PC-3 (cell line): ENCODE data around the gene ZNF488. TPM values are rescaled to one million over a fixed set of nuclear protein-coding genes. Genes with fewer than 3 reads are reported as not detected.

Experiments used
- ATAC-seq: fragments of 200-7000 bp; cut with Tn5 transposase; 2 replicates; pipeline ENCODE4 v1.9.1; 2020; ENCODE audit warnings: mild to moderate bottlenecking, moderate library complexity
- BruUV-seq: library from RNA; stranded (reverse); fragments of 400-500 nt; replicated peaks from 2 replicates; lab custom pipeline; 2021; lab: Mats Ljungman, UMichigan
- CTCF ChIA-PET: fragments of 300-600 bp; sonication (Branson Sonifier 250); formaldehyde crosslinking; loops from one replicate; lab custom pipeline; 2022; ENCODE audit warnings: antibody characterized with exemption; lab: Charles Lee
- POLR2A ChIA-PET: fragments of 300-600 bp; sonication (Branson Sonifier 250); formaldehyde crosslinking; loops from one replicate; lab custom pipeline; 2022; ENCODE audit warnings: antibody characterized with exemption; ENCODE audit not compliant: unreplicated experiment; lab: Charles Lee
- DNase-seq: peaks from one replicate; pipeline ENCODE4 v3.0.0-alpha.2; 2015
- H2AFZ ChIP-seq: fragments of 300-600 bp; sonication (generic); 2 replicates; pipeline ENCODE4 v1.6.0; 2016; ENCODE audit warnings: antibody characterized with exemption, low read length
- H3F3A ChIP-seq: fragments of 300-600 bp; sonication (generic); one replicate; pipeline ENCODE4 v1.6.0; 2017; ENCODE audit warnings: antibody characterized with exemption, low read length, control low read depth, mild to moderate bottlenecking; ENCODE audit not compliant: unreplicated experiment
- H3K27ac ChIP-seq: fragments of 300-600 bp; sonication (generic); 2 replicates; pipeline ENCODE4 v1.5.1; 2016; ENCODE audit warnings: mild to moderate bottlenecking, low read length
- H3K27me3 ChIP-seq: fragments of 300-600 bp; sonication (generic); 2 replicates; pipeline ENCODE4 v1.6.1; 2016; ENCODE audit warnings: low read length, mixed read lengths
- H3K36me3 ChIP-seq: fragments of 300-600 bp; sonication (generic); 2 replicates; pipeline ENCODE4 v1.6.1; 2016; ENCODE audit warnings: low read depth, mixed run types, low read length, mixed read lengths
- H3K4me1 ChIP-seq: fragments of 300-600 bp; sonication (generic); 2 replicates; pipeline ENCODE4 v1.5.1; 2016; ENCODE audit warnings: low read length; ENCODE audit not compliant: insufficient read depth
- H3K4me2 ChIP-seq: fragments of 300-600 bp; sonication (generic); 2 replicates; pipeline ENCODE4 v1.6.0; 2016; ENCODE audit warnings: low read length
- H3K4me3 ChIP-seq: fragments of 300-600 bp; sonication (generic); 2 replicates; pipeline ENCODE4 v1.5.1; 2016; ENCODE audit warnings: mild to moderate bottlenecking, low read length, mixed read lengths
- H3K79me2 ChIP-seq: fragments of 300-600 bp; sonication (generic); 2 replicates; pipeline ENCODE4 v1.6.1; 2017; ENCODE audit warnings: low read length, mixed read lengths
- H3K9ac ChIP-seq: fragments of 300-600 bp; sonication (generic); 2 replicates; pipeline ENCODE4 v1.6.0; 2016; ENCODE audit warnings: mild to moderate bottlenecking, low read length
- H3K9me2 ChIP-seq: fragments of 300-600 bp; sonication (generic); replicated peaks from 2 replicates; pipeline ENCODE4 v1.6.1; 2016; ENCODE audit warnings: mixed run types, low read length, mixed read lengths
- H3K9me3 ChIP-seq: fragments of 300-600 bp; sonication (generic); 2 replicates; pipeline ENCODE4 v1.6.1; 2016; ENCODE audit warnings: low read length, mixed read lengths
- H4K20me1 ChIP-seq: fragments of 300-600 bp; sonication (generic); 2 replicates; pipeline ENCODE4 v1.6.1; 2016; ENCODE audit warnings: low read length, mixed read lengths
- EZH2 ChIP-seq: fragments of 300-600 bp; sonication (generic); IDR thresholded peaks from one replicate; pipeline ENCODE4 v1.6.1; 2017; ENCODE audit warnings: antibody characterized with exemption, mild to moderate bottlenecking, low read length; ENCODE audit not compliant: unreplicated experiment
- EZH2phosphoT487 ChIP-seq: fragments of 300-600 bp; sonication (generic); IDR thresholded peaks from 2 replicates; pipeline ENCODE4 v1.6.1; 2018; ENCODE audit warnings: mild to moderate bottlenecking, antibody characterized with exemption, low read length, borderline replicate concordance
- intact Hi-C: fragments of 100-400 bp; cut with micrococcal nuclease; formaldehyde crosslinking; loops from 2 replicates; pipeline ENCODE4 v1.9.0; 2023
- total RNA-seq: library from RNA; depleted of rRNA; stranded (reverse); fragments of >200 nt; gene quantifications from 2 replicates; pipeline ENCODE4 v1.2.3, GENCODE V29; 2014
- TF ChIP-seq, protein P1 (sequence below): fragments of 300-600 bp; sonication (generic); conservative IDR thresholded peaks from 2 replicates; pipeline ENCODE4 v1.5.1; 2017; ENCODE audit warnings: antibody characterized with exemption, low read depth, mild to moderate bottlenecking, low read length

ZNF488 gene
- total RNA-seq, 1 experiment from 2014 or later = 1.7 TPM

DNA sequence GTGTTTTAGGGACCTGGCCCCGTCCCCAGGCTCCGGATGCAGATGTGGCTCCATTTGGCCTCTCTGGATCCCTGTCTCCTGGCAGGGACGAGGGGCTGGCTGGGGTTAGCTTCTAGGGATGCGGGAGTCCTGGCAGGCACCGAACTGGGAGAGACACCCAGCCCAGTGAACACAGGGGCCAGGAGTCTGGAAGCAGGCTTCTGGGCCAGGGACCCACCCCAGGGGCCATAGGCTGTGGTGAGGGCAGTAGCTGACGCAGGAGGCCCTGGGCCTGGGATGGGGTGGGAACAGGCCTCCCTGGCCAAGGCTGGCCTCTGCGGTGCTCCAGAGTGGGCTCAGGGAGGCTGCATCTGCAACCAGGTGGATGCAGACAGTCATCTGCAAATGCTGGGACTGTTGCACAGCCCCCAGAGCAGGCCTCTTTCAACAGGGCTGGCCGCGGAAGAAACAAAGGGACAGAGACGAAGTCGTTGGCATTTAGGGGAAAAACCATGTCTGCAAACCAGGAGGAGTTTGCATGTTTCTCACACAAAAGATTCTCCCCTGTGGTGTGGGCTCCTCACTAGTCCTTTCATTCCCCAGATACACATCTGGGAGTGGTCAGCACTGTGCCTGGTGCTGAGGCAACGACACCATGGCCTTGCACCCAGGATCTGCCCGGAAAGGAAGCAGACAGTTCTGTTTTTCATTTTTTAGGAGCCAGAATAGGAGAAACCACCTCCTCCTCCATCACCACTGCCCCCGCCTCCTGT, 36.4 kb upstream of the ZNF488 start:
- H3K9ac ChIP-seq = peak overlapping the region; percentile 70
- ChIA-PET CTCF (no interaction called here), POLR2A (no interaction called here)
- H3K4me3 ChIP-seq = no peak overlapping the region
- intact Hi-C loops = no loop called here
- H4K20me1 ChIP-seq = no peaks in the 10 kb centered on the region
- H3K9me3 ChIP-seq = no peaks in the 10 kb centered on the region
- no peak for ATAC-seq
- peaks cover 31% of the 10 kb centered on the region for H3K4me1 ChIP-seq
- no peak overlapping the region for H2AFZ ChIP-seq
- no TSS peak for BruUV-seq
- H3K4me2 ChIP-seq = peak overlapping the region; percentile 68
- H3K27ac ChIP-seq = peak overlapping the region; percentile 89
- H3K9me2 ChIP-seq = no peaks in the 10 kb centered on the region
- no peaks in the 10 kb centered on the region for H3K27me3 ChIP-seq
- DNase-seq = no peak
- TF ChIP-seq EZH2phosphoT487 (no peak), EZH2 (no peak)
- TF ChIP-seq, protein P1, sequence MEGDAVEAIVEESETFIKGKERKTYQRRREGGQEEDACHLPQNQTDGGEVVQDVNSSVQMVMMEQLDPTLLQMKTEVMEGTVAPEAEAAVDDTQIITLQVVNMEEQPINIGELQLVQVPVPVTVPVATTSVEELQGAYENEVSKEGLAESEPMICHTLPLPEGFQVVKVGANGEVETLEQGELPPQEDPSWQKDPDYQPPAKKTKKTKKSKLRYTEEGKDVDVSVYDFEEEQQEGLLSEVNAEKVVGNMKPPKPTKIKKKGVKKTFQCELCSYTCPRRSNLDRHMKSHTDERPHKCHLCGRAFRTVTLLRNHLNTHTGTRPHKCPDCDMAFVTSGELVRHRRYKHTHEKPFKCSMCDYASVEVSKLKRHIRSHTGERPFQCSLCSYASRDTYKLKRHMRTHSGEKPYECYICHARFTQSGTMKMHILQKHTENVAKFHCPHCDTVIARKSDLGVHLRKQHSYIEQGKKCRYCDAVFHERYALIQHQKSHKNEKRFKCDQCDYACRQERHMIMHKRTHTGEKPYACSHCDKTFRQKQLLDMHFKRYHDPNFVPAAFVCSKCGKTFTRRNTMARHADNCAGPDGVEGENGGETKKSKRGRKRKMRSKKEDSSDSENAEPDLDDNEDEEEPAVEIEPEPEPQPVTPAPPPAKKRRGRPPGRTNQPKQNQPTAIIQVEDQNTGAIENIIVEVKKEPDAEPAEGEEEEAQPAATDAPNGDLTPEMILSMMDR = no peak
- H3K79me2 ChIP-seq = no peaks in the 10 kb centered on the region
- no peaks in the 10 kb centered on the region for H3F3A ChIP-seq
- no peaks in the 10 kb centered on the region for H3K36me3 ChIP-seq

DNA sequence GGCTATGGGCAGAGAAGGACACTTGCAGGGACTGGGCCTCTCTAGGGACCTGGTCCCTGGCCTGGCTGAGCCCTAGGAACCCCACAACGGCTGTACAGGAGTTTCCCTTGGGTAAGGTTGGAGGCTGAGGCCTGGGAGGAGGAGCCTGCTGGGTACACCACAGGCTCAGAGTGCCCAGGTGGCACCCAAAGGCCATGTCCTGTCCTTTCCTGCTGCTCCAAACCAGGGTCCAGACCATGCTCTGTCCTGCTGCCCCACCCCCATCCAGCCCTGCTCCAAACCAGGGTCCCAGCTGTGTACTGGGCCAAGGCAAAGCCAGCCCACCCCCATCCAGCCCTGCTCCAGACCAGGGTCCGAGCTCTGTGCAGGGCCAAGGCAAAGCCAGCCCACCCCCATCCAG, 35.3 kb upstream of the ZNF488 start:
- Histone ChIP-seq H3K36me3 (no peaks in the 10 kb centered on the region), H3K27ac (no peak overlapping the region), H3K79me2 (no peaks in the 10 kb centered on the region), H2AFZ (no peak overlapping the region), H3K4me3 (no peak overlapping the region), H3K9me3 (no peaks in the 10 kb centered on the region), H3K4me1 (peaks cover 31% of the 10 kb centered on the region), H3F3A (no peaks in the 10 kb centered on the region), H3K9ac (no peak overlapping the region), H4K20me1 (no peaks in the 10 kb centered on the region), H3K27me3 (no peaks in the 10 kb centered on the region), H3K4me2 (no peak overlapping the region), H3K9me2 (no peaks in the 10 kb centered on the region)
- intact Hi-C loops = no loop called here
- CTCF ChIA-PET = no interaction called here
- ATAC-seq = no peak
- POLR2A ChIA-PET = no interaction called here
- no TSS peak for BruUV-seq
- no peak for DNase-seq
- no peak for TF ChIP-seq EZH2
- TF ChIP-seq EZH2phosphoT487 = no peak

DNA sequence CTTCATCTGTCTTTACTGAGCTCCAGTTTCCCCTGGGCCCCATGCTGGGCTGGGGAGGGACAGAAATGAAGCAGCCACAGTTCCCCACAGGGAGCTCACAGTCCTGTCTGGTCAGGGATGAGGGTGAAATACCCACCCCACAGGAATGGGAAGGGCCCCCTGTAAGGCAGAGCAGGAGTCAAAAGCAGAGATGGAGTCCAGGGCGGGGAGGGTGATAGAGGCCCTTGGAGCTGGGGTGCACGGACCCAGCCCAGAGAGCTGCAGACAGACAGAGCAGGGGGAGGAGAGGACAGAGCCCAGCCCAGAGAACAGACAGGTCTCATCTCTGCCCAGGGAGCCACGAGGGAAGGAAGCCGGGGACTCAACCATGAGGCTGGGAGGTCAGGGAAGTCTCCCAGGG, 34.9 kb upstream of the ZNF488 start:
- no peak for TF ChIP-seq EZH2
- TF ChIP-seq, protein P1 = no peak
- TF ChIP-seq EZH2phosphoT487 = no peak
- Histone ChIP-seq H3K9me2 (no peaks in the 10 kb centered on the region), H3K9ac (no peak overlapping the region), H3K9me3 (no peaks in the 10 kb centered on the region), H3K27ac (no peak overlapping the region), H3K36me3 (no peaks in the 10 kb centered on the region), H2AFZ (no peak overlapping the region), H3K4me1 (peaks cover 28% of the 10 kb centered on the region), H3K79me2 (no peaks in the 10 kb centered on the region), H3K4me2 (no peak overlapping the region), H3K4me3 (no peak overlapping the region), H4K20me1 (no peaks in the 10 kb centered on the region), H3K27me3 (no peaks in the 10 kb centered on the region), H3F3A (no peaks in the 10 kb centered on the region)
- intact Hi-C loops = no loop called here
- ChIA-PET POLR2A (no interaction called here), CTCF (no interaction called here)
- no peak for DNase-seq
- no TSS peak for BruUV-seq
- ATAC-seq = no peak
